Fibroblast of mammary gland (primary cell): ENCODE measurements around the gene EML1.

Source experiments
- DNase-seq: peaks from one replicate; pipeline ENCODE4 v3.0.0-alpha.2; 2010; ENCODE audit warnings: low read depth
- H3K4me3 ChIP-seq: 2 replicates; pipeline ENCODE4 v1.5.1; 2011; ENCODE audit warnings: low read depth, mild to moderate bottlenecking, low read length, moderate library complexity; ENCODE audit not compliant: control insufficient read depth
- CTCF ChIP-seq: conservative IDR thresholded peaks from 2 replicates; pipeline ENCODE4 v1.5.1; 2011; ENCODE audit warnings: low read depth, low read length, inconsistent platforms; ENCODE audit not compliant: control insufficient read depth, insufficient read depth

The EML1 gene

DNA sequence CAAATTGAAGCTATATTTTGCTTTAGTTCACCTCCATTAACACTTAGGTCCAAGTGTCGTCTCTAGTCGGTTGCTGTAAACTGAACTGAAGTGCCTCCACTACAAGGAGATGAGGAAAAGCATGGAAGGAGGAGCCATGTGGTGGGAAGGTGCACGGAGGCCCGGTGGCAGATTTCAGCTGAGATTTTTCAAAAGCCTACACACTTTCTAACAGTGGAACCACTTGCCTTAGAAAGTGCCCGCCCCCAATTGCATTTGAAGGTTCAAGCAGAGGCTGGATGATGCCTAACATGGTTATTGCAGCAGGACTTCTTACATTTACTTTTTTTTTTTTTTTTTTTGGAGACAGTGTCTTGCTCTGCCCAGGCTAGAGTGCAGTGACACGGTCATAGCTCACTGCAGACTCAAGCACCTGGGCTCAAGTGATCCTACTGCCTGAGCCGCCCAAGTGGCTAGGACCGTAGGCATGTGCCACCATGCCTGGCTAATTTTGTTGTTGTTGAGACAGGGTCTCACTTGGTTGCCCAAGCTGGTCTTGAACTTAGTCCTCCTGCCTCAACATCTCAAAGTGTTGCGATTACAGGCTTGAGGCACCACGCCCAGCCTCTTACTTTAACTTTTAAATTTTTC, 27.6 kb downstream of the EML1 start:
- no peak for DNase-seq
- TF ChIP-seq CTCF, result no peak
- H3K4me3 ChIP-seq, result no peak overlapping the region

GRCh38 chr14:99821519-99822508, 28.6 kb downstream of the EML1 start:
- TF ChIP-seq CTCF, result no peak
- no peak overlapping the region for H3K4me3 ChIP-seq
- peak; percentile 80 for DNase-seq

GRCh38 chr14:99822800-99823455, 29.7 kb downstream of the EML1 start:
- no peak for TF ChIP-seq CTCF

GRCh38 chr14:99824776-99825175, 31.6 kb downstream of the EML1 start:
- no peak overlapping the region for H3K4me3 ChIP-seq
- DNase-seq, result no peak
- no peak for TF ChIP-seq CTCF

More at GRCh38 chr14:99822800-99823455, 29.7 kb downstream of the EML1 start:
- DNase-seq, result no peak
- no peak overlapping the region for H3K4me3 ChIP-seq

DNA sequence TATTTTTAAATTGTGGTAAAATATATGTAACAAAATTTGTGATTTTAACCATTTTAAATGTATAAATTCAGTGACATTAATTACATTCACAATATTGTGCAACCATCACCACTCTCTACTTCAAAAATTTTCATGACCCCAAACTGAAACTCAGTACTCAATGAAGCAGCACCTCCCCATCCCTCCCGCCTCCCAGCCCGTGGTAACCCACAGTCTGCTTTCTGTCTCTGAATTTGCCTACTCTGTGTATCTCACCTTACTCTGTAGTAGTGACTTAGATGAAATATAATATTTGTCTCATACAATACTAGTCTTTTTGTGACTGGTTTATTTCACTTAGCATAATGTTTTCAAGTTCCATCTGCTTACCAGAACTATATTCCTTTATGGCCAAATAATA, 36.2 kb downstream of the EML1 start:
- H3K4me3 ChIP-seq, result no peak overlapping the region
- DNase-seq, result no peak
- no peak for TF ChIP-seq CTCF

- no peak for DNase-seq
- TF ChIP-seq CTCF, result no peak
- no peak overlapping the region for H3K4me3 ChIP-seq
These were observed 38.1 kb downstream of the EML1 start for GRCh38 chr14:99831303-99831702.
